ENCODE results near the gene ERFL.

DNA sequence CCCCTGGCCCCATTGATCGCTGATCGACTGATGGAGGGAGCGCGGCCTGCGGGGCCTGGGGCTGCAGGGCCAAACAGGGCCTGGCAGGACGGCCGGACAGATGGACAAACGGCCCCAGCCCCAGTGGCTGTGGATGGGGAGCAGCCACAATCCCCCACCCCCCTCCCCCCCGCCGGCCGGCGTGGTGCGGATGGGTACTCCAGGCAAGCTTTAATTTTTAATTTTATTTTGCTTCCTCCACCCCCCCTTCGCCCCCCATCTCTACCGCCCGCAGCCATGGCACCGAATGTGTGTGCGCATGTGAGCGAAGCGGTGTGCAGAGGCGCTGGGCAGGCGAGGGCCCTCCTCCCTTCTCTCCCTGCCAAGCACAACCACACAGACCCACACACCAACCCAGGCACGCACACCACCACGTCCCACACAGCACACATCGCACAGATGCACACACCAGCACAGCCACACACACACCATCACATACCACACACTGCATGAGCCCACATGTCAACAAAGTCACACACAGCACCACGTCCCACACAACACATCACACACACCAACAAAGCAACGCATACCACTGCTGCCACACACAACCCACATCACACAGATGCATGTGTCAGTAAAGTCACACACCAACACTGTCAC is 12.4 kb downstream of the ERFL start:
- no peak for TF ChIP-seq POLR2A (IDR thresholded peaks at IDR 0.05)
- TF ChIP-seq, protein P1, sequence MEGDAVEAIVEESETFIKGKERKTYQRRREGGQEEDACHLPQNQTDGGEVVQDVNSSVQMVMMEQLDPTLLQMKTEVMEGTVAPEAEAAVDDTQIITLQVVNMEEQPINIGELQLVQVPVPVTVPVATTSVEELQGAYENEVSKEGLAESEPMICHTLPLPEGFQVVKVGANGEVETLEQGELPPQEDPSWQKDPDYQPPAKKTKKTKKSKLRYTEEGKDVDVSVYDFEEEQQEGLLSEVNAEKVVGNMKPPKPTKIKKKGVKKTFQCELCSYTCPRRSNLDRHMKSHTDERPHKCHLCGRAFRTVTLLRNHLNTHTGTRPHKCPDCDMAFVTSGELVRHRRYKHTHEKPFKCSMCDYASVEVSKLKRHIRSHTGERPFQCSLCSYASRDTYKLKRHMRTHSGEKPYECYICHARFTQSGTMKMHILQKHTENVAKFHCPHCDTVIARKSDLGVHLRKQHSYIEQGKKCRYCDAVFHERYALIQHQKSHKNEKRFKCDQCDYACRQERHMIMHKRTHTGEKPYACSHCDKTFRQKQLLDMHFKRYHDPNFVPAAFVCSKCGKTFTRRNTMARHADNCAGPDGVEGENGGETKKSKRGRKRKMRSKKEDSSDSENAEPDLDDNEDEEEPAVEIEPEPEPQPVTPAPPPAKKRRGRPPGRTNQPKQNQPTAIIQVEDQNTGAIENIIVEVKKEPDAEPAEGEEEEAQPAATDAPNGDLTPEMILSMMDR (IDR thresholded peaks at IDR 0.05), result no peak

All from prostate gland (tissue), 2 donors.